Measurements from ENCODE around the gene PCYT2. TPM values are rescaled to one million over a fixed set of nuclear protein-coding genes. Genes with fewer than 3 reads are reported as not detected.

PCYT2 gene
- total RNA-seq, 4 donors from 2014 or later, result 36.0 to 64.9 (median 46.6) TPM

Other genes starting within 250 kb of the PCYT2 start
- gene OXLD1, start 244.8 kb downstream of the PCYT2 start, total RNA-seq, result 10 to 100 TPM; 31.4 to 38.1 (median 35.8) TPM
- gene CCDC137, start 244.7 kb downstream of the PCYT2 start, total RNA-seq, result 10 to 100 TPM; 10.9 to 35.7 (median 14.4) TPM
- gene ARL16, start 227.6 kb downstream of the PCYT2 start, total RNA-seq, result 10 to 100 TPM; 22.1 to 37.9 (median 34.3) TPM
- 100 to 1,000 TPM in 2 of 4 donors, 10 to 100 TPM in 2; 75.2 to 166 (median 104) TPM for gene HGS, start 227.4 kb downstream of the PCYT2 start, total RNA-seq
- 10 to 100 TPM; 26.1 to 63.3 (median 35.8) TPM for gene MRPL12, start 208.0 kb downstream of the PCYT2 start, total RNA-seq
- gene SLC25A10, start 199.1 kb downstream of the PCYT2 start, total RNA-seq, result 10 to 100 TPM; 10.8 to 32.1 (median 22.6) TPM
- gene GCGR, start 107.2 kb downstream of the PCYT2 start, total RNA-seq, result 10 to 100 TPM in 2 of 4 donors, 1 to 10 TPM in 2; 1.8 to 14.7 (median 8.1) TPM
- 100 to 1,000 TPM in 1 of 4 donors, 10 to 100 TPM in 3; 78.7 to 105 (median 92.5) TPM for gene MCRIP1, start 78.1 kb downstream of the PCYT2 start, total RNA-seq
- gene PPP1R27, start 76.3 kb downstream of the PCYT2 start, total RNA-seq, result 1 to 10 TPM in 1 of 4 donors, not detected in 3; 2.6 TPM
- 100 to 1,000 TPM; 385 to 594 (median 472) TPM for gene P4HB, start 50.9 kb downstream of the PCYT2 start, total RNA-seq
- gene ARHGDIA, start 40.1 kb downstream of the PCYT2 start, total RNA-seq, result 100 to 1,000 TPM; 190 to 484 (median 237) TPM
- 10 to 100 TPM; 44.5 to 67.2 (median 63.5) TPM for gene ALYREF, start 19.8 kb downstream of the PCYT2 start, total RNA-seq
- gene ANAPC11, start 19.7 kb downstream of the PCYT2 start, total RNA-seq, result 100 to 1,000 TPM in 3 of 4 donors, 10 to 100 TPM in 1; 95.4 to 116 (median 106) TPM
- 1 to 10 TPM in 3 of 4 donors, not detected in 1; 4.2 to 8.7 (median 5.4) TPM for gene NPB, start 9.2 kb downstream of the PCYT2 start, total RNA-seq
- gene SIRT7, start 6.8 kb upstream of the PCYT2 start, total RNA-seq, result 10 to 100 TPM; 22.3 to 42.2 (median 30.7) TPM
- 10 to 100 TPM; 17.9 to 25.5 (median 22.5) TPM for gene MAFG, start 16.3 kb upstream of the PCYT2 start, total RNA-seq
- 1 to 10 TPM; 6.3 to 9.9 (median 6.9) TPM for gene PYCR1, start 25.9 kb upstream of the PCYT2 start, total RNA-seq
- gene MYADML2, start 35.8 kb upstream of the PCYT2 start, total RNA-seq, result not detected
- not detected for gene NOTUM, start 49.8 kb upstream of the PCYT2 start, total RNA-seq
- 10 to 100 TPM; 32.9 to 82.8 (median 55.6) TPM for gene ASPSCR1, start 66.2 kb upstream of the PCYT2 start, total RNA-seq
- gene CENPX, start 111.5 kb upstream of the PCYT2 start, total RNA-seq, result 100 to 1,000 TPM in 1 of 4 donors, 10 to 100 TPM in 3; 69.9 to 143 (median 78.0) TPM
- 10 to 100 TPM; 13.1 to 25.8 (median 15.3) TPM for gene LRRC45, start 111.9 kb upstream of the PCYT2 start, total RNA-seq
- gene RAC3, start 120.3 kb upstream of the PCYT2 start, total RNA-seq, result 10 to 100 TPM in 1 of 4 donors, 1 to 10 TPM in 3; 2.4 to 14.7 (median 5.4) TPM
- 100 to 1,000 TPM; 236 to 347 (median 269) TPM for gene DCXR, start 126.3 kb upstream of the PCYT2 start, total RNA-seq
- 10 to 100 TPM; 43.5 to 70.2 (median 64.4) TPM for gene RFNG, start 140.4 kb upstream of the PCYT2 start, total RNA-seq
- 100 to 1,000 TPM in 2 of 4 donors, 10 to 100 TPM in 2; 74.9 to 134 (median 92.9) TPM for gene GPS1, start 140.5 kb upstream of the PCYT2 start, total RNA-seq
- 100 to 1,000 TPM in 2 of 4 donors, 10 to 100 TPM in 2; 85.2 to 179 (median 106) TPM for gene DUS1L, start 154.4 kb upstream of the PCYT2 start, total RNA-seq
- gene FASN, start 186.8 kb upstream of the PCYT2 start, total RNA-seq, result 100 to 1,000 TPM; 129 to 319 (median 160) TPM